Upper lobe of left lung (tissue), 4 donors: ENCODE measurements around the gene SIGLEC7.

Experiments used
- EP300 ChIP-seq, 4 donors: sonication (generic); formaldehyde crosslinking; IDR thresholded peaks; one replicate each; pipeline ENCODE4 v1.5.1; 2017; ENCODE audit warnings: antibody characterized with exemption in 4 of 4, control low read depth in 2 of 4
- POLR2AphosphoS5 ChIP-seq, 2 donors: sonication (generic); formaldehyde crosslinking; IDR thresholded peaks; one replicate each; pipeline ENCODE4 v1.5.1; 2017; ENCODE audit warnings: antibody characterized with exemption in 2 of 2
- TF ChIP-seq, protein P1 (sequence below), 6 experiments: fragments of 450-650 bp in 4 of 6; fragments of 200-600 bp in 2 of 6; sonication (generic) in 2 of 6; IDR thresholded peaks; one replicate each; pipeline ENCODE4 v1.5.1; 2016 to 2019; ENCODE audit warnings: antibody characterized with exemption in 6 of 6

- TF ChIP-seq, protein P1, sequence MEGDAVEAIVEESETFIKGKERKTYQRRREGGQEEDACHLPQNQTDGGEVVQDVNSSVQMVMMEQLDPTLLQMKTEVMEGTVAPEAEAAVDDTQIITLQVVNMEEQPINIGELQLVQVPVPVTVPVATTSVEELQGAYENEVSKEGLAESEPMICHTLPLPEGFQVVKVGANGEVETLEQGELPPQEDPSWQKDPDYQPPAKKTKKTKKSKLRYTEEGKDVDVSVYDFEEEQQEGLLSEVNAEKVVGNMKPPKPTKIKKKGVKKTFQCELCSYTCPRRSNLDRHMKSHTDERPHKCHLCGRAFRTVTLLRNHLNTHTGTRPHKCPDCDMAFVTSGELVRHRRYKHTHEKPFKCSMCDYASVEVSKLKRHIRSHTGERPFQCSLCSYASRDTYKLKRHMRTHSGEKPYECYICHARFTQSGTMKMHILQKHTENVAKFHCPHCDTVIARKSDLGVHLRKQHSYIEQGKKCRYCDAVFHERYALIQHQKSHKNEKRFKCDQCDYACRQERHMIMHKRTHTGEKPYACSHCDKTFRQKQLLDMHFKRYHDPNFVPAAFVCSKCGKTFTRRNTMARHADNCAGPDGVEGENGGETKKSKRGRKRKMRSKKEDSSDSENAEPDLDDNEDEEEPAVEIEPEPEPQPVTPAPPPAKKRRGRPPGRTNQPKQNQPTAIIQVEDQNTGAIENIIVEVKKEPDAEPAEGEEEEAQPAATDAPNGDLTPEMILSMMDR (IDR thresholded peaks at IDR 0.05) = no peak
- no peak for TF ChIP-seq EP300 (IDR thresholded peaks at IDR 0.05)
- no peak for TF ChIP-seq POLR2AphosphoS5 (IDR thresholded peaks at IDR 0.05)
Observed at GRCh38 chr19:51179256-51179655, 37.2 kb downstream of the SIGLEC7 start.
